LNCaP clone FGC (cell line): ENCODE data around the gene HP1BP3.

Source experiments
- DNase-seq: peaks from one replicate; pipeline ENCODE4 v3.0.0-alpha.2; 2011; ENCODE audit warnings: low read depth
- H3K4me3 ChIP-seq: 2 replicates; pipeline ENCODE4 v1.5.1; 2011; ENCODE audit warnings: mild to moderate bottlenecking, low read depth, low read length, control low read depth
- CTCF ChIP-seq: IDR thresholded peaks from 2 replicates; pipeline ENCODE4 v1.5.1; 2012; ENCODE audit warnings: mild to moderate bottlenecking; ENCODE audit not compliant: control insufficient read depth, insufficient read depth; ENCODE audit errors: extremely low read depth

HP1BP3 gene

GRCh38 chr1:20829531-20829930, 42.4 kb upstream of the HP1BP3 start:
- no peak for DNase-seq
- no peak for TF ChIP-seq CTCF

GRCh38 chr1:20823845-20824244, 36.7 kb upstream of the HP1BP3 start:
- H3K4me3 ChIP-seq, result no peak overlapping the region
- no peak for DNase-seq
- no peak for TF ChIP-seq CTCF

More at GRCh38 chr1:20829531-20829930, 42.4 kb upstream of the HP1BP3 start:
- H3K4me3 ChIP-seq, result no peak overlapping the region

- no peak for DNase-seq
- no peak for TF ChIP-seq CTCF
- no peak overlapping the region for H3K4me3 ChIP-seq
Observed at GRCh38 chr1:20821466-20821865, 34.4 kb upstream of the HP1BP3 start.

GRCh38 chr1:20819818-20820217, 32.7 kb upstream of the HP1BP3 start:
- no peak for DNase-seq
- TF ChIP-seq CTCF, result no peak
- no peak overlapping the region for H3K4me3 ChIP-seq

- TF ChIP-seq CTCF, result no peak
- no peak for DNase-seq
- no peak overlapping the region for H3K4me3 ChIP-seq
Observed at GRCh38 chr1:20814534-20814871, 27.4 kb upstream of the HP1BP3 start.

- TF ChIP-seq CTCF, result no peak
- H3K4me3 ChIP-seq, result no peak overlapping the region
- no peak for DNase-seq
Observed at GRCh38 chr1:20811916-20812315, 24.8 kb upstream of the HP1BP3 start.

- H3K4me3 ChIP-seq, result no peak overlapping the region
- TF ChIP-seq CTCF, result no peak
- no peak for DNase-seq
Observed at GRCh38 chr1:20793236-20793635, 6.1 kb upstream of the HP1BP3 start.
